Measurements from ENCODE around the gene SARDH.

Gene SARDH

DNA sequence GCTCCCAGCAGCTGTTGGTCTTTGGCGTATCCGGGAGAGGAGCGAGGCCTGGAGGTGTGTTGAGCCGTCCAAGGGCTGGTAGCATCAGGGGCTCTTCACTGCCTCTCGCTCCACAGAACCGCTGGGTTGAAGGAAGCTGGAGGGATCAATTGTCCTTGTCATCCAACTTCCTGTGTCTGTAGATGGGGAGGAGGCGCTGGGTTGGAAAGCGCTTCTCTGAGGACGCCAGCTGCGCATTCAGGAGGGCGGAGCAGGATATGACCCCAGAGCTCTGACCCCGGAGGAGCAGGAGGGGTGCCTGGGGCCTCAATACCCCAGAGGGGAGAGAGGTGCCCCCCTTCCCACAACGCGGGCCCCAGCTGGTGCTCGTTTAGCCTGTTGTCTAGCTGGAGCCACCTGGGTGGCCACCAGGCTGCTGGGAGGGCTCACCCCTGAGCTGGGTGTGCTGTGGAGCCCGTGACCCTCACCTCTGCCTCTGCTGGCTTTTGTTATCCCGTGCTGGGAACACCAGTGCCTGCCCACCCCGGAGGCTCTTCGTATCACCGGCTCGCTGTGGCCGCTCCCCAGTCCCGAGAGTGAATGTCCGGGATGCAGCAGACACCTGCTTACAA lies 104.0 kb downstream of the SARDH start:
- in situ Hi-C loops (cut with MboI; ENCODE audit: low sequenced_read_pairs, unreplicated experiment) = no loop called here
- no peak for DNase-seq (ENCODE audit: low spot score)
- TF ChIP-seq, protein P1, sequence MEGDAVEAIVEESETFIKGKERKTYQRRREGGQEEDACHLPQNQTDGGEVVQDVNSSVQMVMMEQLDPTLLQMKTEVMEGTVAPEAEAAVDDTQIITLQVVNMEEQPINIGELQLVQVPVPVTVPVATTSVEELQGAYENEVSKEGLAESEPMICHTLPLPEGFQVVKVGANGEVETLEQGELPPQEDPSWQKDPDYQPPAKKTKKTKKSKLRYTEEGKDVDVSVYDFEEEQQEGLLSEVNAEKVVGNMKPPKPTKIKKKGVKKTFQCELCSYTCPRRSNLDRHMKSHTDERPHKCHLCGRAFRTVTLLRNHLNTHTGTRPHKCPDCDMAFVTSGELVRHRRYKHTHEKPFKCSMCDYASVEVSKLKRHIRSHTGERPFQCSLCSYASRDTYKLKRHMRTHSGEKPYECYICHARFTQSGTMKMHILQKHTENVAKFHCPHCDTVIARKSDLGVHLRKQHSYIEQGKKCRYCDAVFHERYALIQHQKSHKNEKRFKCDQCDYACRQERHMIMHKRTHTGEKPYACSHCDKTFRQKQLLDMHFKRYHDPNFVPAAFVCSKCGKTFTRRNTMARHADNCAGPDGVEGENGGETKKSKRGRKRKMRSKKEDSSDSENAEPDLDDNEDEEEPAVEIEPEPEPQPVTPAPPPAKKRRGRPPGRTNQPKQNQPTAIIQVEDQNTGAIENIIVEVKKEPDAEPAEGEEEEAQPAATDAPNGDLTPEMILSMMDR (IDR thresholded peaks at IDR 0.05; ENCODE audit: borderline replicate concordance, control extremely low read depth, extremely low read depth, insufficient read depth, missing control alignments) = no peak

DNA sequence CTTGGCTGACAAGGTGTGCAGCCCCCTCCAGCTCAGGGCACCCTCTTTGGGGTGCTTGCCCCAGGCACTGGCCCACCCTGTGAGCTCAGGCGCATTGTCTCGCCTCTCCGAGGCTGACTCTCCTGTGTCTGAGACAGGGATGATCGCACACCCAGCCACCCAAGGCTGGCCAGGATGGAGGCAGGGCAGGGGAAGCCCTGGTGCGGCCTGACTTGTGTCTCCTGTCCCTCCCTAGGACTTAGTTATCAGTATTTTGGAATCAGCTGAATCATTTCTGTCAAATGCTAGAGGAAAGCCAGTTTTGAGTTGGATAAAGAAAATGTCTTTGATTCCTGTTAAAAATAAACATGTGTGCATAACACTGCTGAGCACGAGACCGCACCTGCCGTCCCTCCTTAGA lies 104.5 kb downstream of the SARDH start:
- no peak for DNase-seq (ENCODE audit: low spot score)
- TF ChIP-seq, protein P1 (IDR thresholded peaks at IDR 0.05; ENCODE audit: borderline replicate concordance, control extremely low read depth, extremely low read depth, insufficient read depth, missing control alignments) = no peak
- in situ Hi-C loops (cut with MboI; ENCODE audit: low sequenced_read_pairs, unreplicated experiment) = no loop called here

DNA sequence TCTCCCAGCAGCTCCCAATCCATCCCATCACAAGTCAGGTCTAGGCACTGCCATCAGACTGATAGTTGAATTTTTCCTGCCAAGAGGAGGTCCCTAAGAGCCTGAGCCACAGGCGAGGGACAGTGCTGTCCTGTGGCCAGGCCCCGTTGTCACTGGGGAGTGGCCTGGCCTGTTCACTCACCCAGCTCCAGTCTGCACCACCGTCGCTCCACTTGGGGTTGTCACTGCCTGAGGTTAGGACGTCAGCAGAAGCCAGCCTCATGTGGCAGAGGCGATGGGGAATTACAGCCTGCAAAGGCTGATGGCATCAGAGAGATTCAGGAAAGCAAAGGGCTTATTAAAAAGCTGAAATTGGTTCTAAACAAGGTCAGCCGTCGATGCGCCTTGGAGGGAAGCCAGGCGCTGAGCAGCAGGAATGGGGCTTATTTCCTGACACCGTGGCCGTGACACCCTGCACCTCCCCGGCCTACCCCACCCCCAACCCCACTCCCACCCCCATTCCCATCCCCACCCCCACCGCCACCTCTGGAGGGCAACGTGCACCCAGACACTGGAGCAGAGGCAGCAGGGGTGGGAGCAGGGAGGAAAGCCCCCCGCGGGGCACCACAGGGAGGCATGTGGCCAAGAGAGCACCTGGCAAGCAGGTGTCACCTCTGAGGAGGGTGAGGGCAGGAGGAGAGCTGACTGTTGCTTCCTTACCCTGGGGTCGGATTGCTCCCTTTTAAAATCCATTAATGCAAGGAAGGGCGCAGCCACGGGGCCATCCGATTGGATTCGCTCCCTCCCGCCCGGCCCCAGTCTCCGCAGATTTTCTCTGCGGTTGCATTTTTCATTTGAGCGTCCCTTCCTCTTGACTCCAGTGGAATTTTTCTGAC lies 105.1 kb downstream of the SARDH start:
- in situ Hi-C loops (cut with MboI; ENCODE audit: low sequenced_read_pairs, unreplicated experiment) = no loop called here
- TF ChIP-seq, protein P1 (IDR thresholded peaks at IDR 0.05; ENCODE audit: borderline replicate concordance, control extremely low read depth, extremely low read depth, insufficient read depth, missing control alignments) = no peak
- DNase-seq (ENCODE audit: low spot score) = no peak

- DNase-seq (ENCODE audit: low spot score) = no peak
- TF ChIP-seq, protein P1 (IDR thresholded peaks at IDR 0.05; ENCODE audit: borderline replicate concordance, control extremely low read depth, extremely low read depth, insufficient read depth, missing control alignments) = no peak
- in situ Hi-C loops (cut with MboI; ENCODE audit: low sequenced_read_pairs, unreplicated experiment) = no loop called here
Measured at GRCh38 chr9:133631111-133631510, 107.0 kb downstream of the SARDH start.

- in situ Hi-C loops (cut with MboI; ENCODE audit: low sequenced_read_pairs, unreplicated experiment) = no loop called here
- TF ChIP-seq, protein P1 (IDR thresholded peaks at IDR 0.05; ENCODE audit: borderline replicate concordance, control extremely low read depth, extremely low read depth, insufficient read depth, missing control alignments) = no peak
- DNase-seq (ENCODE audit: low spot score) = no peak
Measured at GRCh38 chr9:133629221-133630110, 108.7 kb downstream of the SARDH start.

GRCh38 chr9:133628766-133629165 lies 109.4 kb downstream of the SARDH start:
- DNase-seq (ENCODE audit: low spot score) = no peak
- TF ChIP-seq, protein P1 (IDR thresholded peaks at IDR 0.05; ENCODE audit: borderline replicate concordance, control extremely low read depth, extremely low read depth, insufficient read depth, missing control alignments) = no peak
- in situ Hi-C loops (cut with MboI; ENCODE audit: low sequenced_read_pairs, unreplicated experiment) = no loop called here

Data from GM13976 (cell line).